Hepatocyte (in vitro differentiated cells): Measurements from ENCODE around the gene MINAR2. TPM values are rescaled to one million over a fixed set of nuclear protein-coding genes. Genes with fewer than 3 reads are reported as not detected.

Source experiments
- DNase-seq: peaks from one replicate; pipeline ENCODE4 v3.0.0-alpha.2; 2016; ENCODE audit warnings: low spot score
- H2AFZ ChIP-seq: fragments of 200-600 bp; sonication (generic); 2 replicates; pipeline ENCODE4 v1.6.0; 2016; ENCODE audit warnings: antibody characterized with exemption, mild to moderate bottlenecking
- H3K27ac ChIP-seq: fragments of 200-600 bp; sonication (generic); 2 replicates; pipeline ENCODE4 v1.5.1; 2016; ENCODE audit warnings: mild to moderate bottlenecking
- H3K27me3 ChIP-seq: fragments of 200-600 bp; sonication (generic); 2 replicates; pipeline ENCODE4 v1.6.1; 2016
- H3K36me3 ChIP-seq: fragments of 200-600 bp; sonication (generic); replicated peaks from 2 replicates; pipeline ENCODE4 v1.5.1; 2016; ENCODE audit warnings: low read depth; ENCODE audit not compliant: insufficient read depth
- H3K4me1 ChIP-seq: fragments of 200-600 bp; sonication (generic); 2 replicates; pipeline ENCODE4 v1.5.1; 2016; ENCODE audit warnings: mild to moderate bottlenecking, moderate library complexity; ENCODE audit not compliant: insufficient read depth
- H3K4me2 ChIP-seq: fragments of 200-600 bp; sonication (generic); 2 replicates; pipeline ENCODE4 v1.6.0; 2016
- H3K4me3 ChIP-seq: fragments of 200-600 bp; sonication (generic); 2 replicates; pipeline ENCODE4 v1.5.1; 2016; ENCODE audit warnings: mild to moderate bottlenecking
- H3K79me2 ChIP-seq: fragments of 200-600 bp; sonication (generic); 2 replicates; pipeline ENCODE4 v1.6.0; 2017; ENCODE audit warnings: mild to moderate bottlenecking
- H3K9me2 ChIP-seq: fragments of 200-600 bp; sonication (generic); replicated peaks from 2 replicates; pipeline ENCODE4 v1.6.0; 2017; ENCODE audit warnings: mild to moderate bottlenecking; ENCODE audit not compliant: insufficient read depth
- H3K9me3 ChIP-seq: fragments of 200-600 bp; sonication (generic); 2 replicates; pipeline ENCODE4 v1.5.1; 2016; ENCODE audit warnings: low read depth, mild to moderate bottlenecking
- H4K20me1 ChIP-seq: fragments of 200-600 bp; sonication (generic); 2 replicates; pipeline ENCODE4 v1.6.0; 2016; ENCODE audit warnings: mild to moderate bottlenecking; ENCODE audit not compliant: insufficient read depth, poor library complexity, severe bottlenecking
- CTCF ChIP-seq: fragments of 200-600 bp; sonication (generic); IDR thresholded peaks from 2 replicates; pipeline ENCODE4 v1.5.1; 2016; ENCODE audit warnings: antibody characterized with exemption, mild to moderate bottlenecking; ENCODE audit not compliant: poor library complexity
- EZH2 ChIP-seq: fragments of 200-600 bp; sonication (generic); IDR thresholded peaks from 2 replicates; pipeline ENCODE4 v1.6.1; 2016; ENCODE audit warnings: antibody characterized with exemption, mild to moderate bottlenecking, borderline replicate concordance
- EZH2phosphoT487 ChIP-seq: fragments of 200-600 bp; sonication (generic); IDR thresholded peaks from one replicate; pipeline ENCODE4 v1.6.1; 2018; ENCODE audit warnings: antibody characterized with exemption, mild to moderate bottlenecking, low read depth, moderate library complexity; ENCODE audit not compliant: unreplicated experiment, severe bottlenecking
- WGBS: methylation state at CpG from one replicate; pipeline ENCODE4 v1.1.6; 2016; ENCODE audit warnings: low lambda C conversion rate; ENCODE audit errors: missing lambda C conversion rate; 5-methylcytosine and 5-hydroxymethylcytosine counted together
- polyA plus RNA-seq: library from polyadenylated mRNA; unstranded; fragments of >200 nt; fragmentation: Nextera tagmentation; extraction: Ambion mirVana; gene quantifications from 2 replicates; pipeline ENCODE4 v1.2.1, GENCODE V29; 2016
- total RNA-seq: library from RNA; depleted of rRNA; stranded (reverse); fragments of >200 nt; gene quantifications from 2 replicates; pipeline ENCODE4 v1.2.3, GENCODE V29; 2014

The MINAR2 gene
- total RNA-seq: 0.08 TPM in 1 of 2 replicates, not detected in the other
- polyA plus RNA-seq: 0.08 TPM in 1 of 2 replicates, not detected in the other

GRCh38 chr5:129747572-129748407 lies at the start of gene MINAR2:
TSS of gene MINAR2 (plus strand) at chr5:129748094. CDS start at chr5:129748191, 97 bp downstream.
- Histone ChIP-seq H3K9me2 (no peaks in the 10 kb centered on the region), H3K4me2 (no peak within 1 kb of the TSS), H2AFZ (no peak within 1 kb of the TSS), H3K36me3 (no peaks in the 10 kb centered on the region), H4K20me1 (no peaks in the 10 kb centered on the region), H3K4me1 (no peaks in the 10 kb centered on the region), H3K9me3 (no peaks in the 10 kb centered on the region), H3K4me3 (no peak within 1 kb of the TSS), H3K27me3 (no peaks in the 10 kb centered on the region), H3K27ac (no peak within 1 kb of the TSS), H3K79me2 (no peaks in the 10 kb centered on the region)
- DNase-seq: no peak
- no peak for TF ChIP-seq EZH2phosphoT487
- no peak for TF ChIP-seq CTCF
- no peak for TF ChIP-seq EZH2
- 79% methylated on average over 13 of the region's 13 CpGs for WGBS

- no peak for DNase-seq
- H3K27ac ChIP-seq: no peak overlapping the region
- H3K4me3 ChIP-seq: no peak overlapping the region
- H2AFZ ChIP-seq: no peak overlapping the region
- no peaks in the 10 kb centered on the region for H4K20me1 ChIP-seq
- no peaks in the 10 kb centered on the region for H3K9me3 ChIP-seq
- no peaks in the 10 kb centered on the region for H3K4me1 ChIP-seq
- H3K36me3 ChIP-seq: no peaks in the 10 kb centered on the region
- no peak overlapping the region for H3K4me2 ChIP-seq
- no peaks in the 10 kb centered on the region for H3K9me2 ChIP-seq
- no peaks in the 10 kb centered on the region for H3K79me2 ChIP-seq
- TF ChIP-seq EZH2 (no peak), CTCF (no peak), EZH2phosphoT487 (no peak)
- no peaks in the 10 kb centered on the region for H3K27me3 ChIP-seq
These were observed 49.2 kb upstream of the MINAR2 start for GRCh38 chr5:129698661-129699060.

- Histone ChIP-seq H3K9me2 (no peaks in the 10 kb centered on the region), H3K4me3 (no peak overlapping the region), H4K20me1 (no peaks in the 10 kb centered on the region), H3K36me3 (no peaks in the 10 kb centered on the region), H3K79me2 (no peaks in the 10 kb centered on the region), H3K4me2 (no peak overlapping the region), H3K27ac (no peak overlapping the region), H2AFZ (no peak overlapping the region), H3K9me3 (no peaks in the 10 kb centered on the region), H3K4me1 (no peaks in the 10 kb centered on the region), H3K27me3 (no peaks in the 10 kb centered on the region)
- TF ChIP-seq CTCF (no peak), EZH2phosphoT487 (no peak), EZH2 (no peak)
- 94% methylated on average over 1 of the region's 1 CpG for WGBS
- no peak for DNase-seq
These were observed 31.7 kb upstream of the MINAR2 start for GRCh38 chr5:129716235-129716634.
